ENCODE measurements around the gene SPTSSB. TPM values are rescaled to one million over a fixed set of nuclear protein-coding genes. Genes with fewer than 3 reads are reported as not detected.

The SPTSSB gene
- total RNA-seq, 2 experiments from 2014 or later: not detected

DNA sequence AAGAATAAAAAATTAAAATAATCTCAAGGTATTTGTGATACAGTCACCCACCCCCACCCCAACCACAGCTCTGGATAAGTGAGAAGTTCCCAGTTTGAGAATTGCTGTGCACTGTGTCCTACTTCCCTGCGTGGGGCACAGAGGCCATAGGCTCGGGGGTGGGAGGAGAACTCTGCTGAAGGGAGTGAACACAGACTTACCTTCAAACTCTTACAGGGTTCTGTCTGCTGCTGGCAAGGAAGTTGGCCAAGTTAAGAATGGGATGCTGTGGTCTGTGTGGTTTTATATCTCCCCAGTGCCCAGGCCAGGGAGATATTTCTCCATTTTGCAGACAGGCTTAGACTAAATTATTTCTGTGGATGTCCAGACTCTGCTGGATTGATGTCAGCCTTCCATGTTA, 37.6 kb downstream of the SPTSSB start:
- H3K27me3 Mint-ChIP-seq: peaks cover 18% of the 10 kb centered on the region
- ATAC-seq: no peak
- H3K9me3 Mint-ChIP-seq (ENCODE audit: low read depth): no peaks in the 10 kb centered on the region
- H3K4me1 Mint-ChIP-seq: no peaks in the 10 kb centered on the region
- CTCF ChIA-PET: no interaction called here
- H3K36me3 Mint-ChIP-seq (ENCODE audit: low read depth): no peaks in the 10 kb centered on the region
- DNase-seq: no peak
- POLR2A ChIA-PET: no interaction called here
- intact Hi-C loops (cut with DNase I, micrococcal nuclease): no loop called here
- no peak overlapping the region for H3K27ac Mint-ChIP-seq
- no peak overlapping the region for H3K4me3 Mint-ChIP-seq

DNA sequence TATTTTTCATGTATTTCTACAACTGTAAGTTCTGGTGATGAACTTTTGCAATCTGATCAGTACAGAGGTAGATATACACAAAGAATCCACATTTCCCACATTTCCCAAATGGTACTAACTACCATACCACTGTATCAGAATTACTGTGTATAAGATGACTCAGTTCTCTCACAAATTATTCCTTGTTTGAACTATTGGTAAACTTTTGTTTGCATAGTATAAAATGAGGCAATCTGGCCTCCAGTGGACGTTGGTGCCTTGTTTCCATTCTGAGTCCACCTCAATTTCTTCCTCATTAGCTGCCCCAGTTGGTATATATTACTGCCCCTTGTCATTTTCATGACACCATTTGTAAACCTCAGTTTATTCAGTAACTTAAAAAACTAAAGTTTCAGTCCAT, 38.5 kb downstream of the SPTSSB start:
- ChIA-PET CTCF (no interaction called here), POLR2A (no interaction called here)
- no peak overlapping the region for H3K27ac Mint-ChIP-seq
- H3K27me3 Mint-ChIP-seq: peaks cover 18% of the 10 kb centered on the region
- H3K9me3 Mint-ChIP-seq (ENCODE audit: low read depth): no peaks in the 10 kb centered on the region
- no peaks in the 10 kb centered on the region for H3K36me3 Mint-ChIP-seq (ENCODE audit: low read depth)
- H3K4me1 Mint-ChIP-seq: no peaks in the 10 kb centered on the region
- H3K4me3 Mint-ChIP-seq: no peak overlapping the region
- DNase-seq (no peak), ATAC-seq (no peak)
- intact Hi-C loops (cut with DNase I, micrococcal nuclease): no loop called here

- no peak overlapping the region for H3K27ac Mint-ChIP-seq
- DNase-seq (no peak), ATAC-seq (no peak)
- ChIA-PET CTCF (interaction anchor here (0.6 to 1.1 kb wide), 2 partner anchors 27 to 46 kb away, joined by 3 to 5 read pairs; partner anchors contain the start of gene SPTSSB), POLR2A (no interaction called here)
- no peaks in the 10 kb centered on the region for H3K36me3 Mint-ChIP-seq (ENCODE audit: low read depth)
- no peaks in the 10 kb centered on the region for H3K4me1 Mint-ChIP-seq
- intact Hi-C loops (cut with DNase I, micrococcal nuclease): no loop called here
- no peak overlapping the region for H3K4me3 Mint-ChIP-seq
- peaks cover 6% of the 10 kb centered on the region for H3K27me3 Mint-ChIP-seq
- peaks cover 12% of the 10 kb centered on the region for H3K9me3 Mint-ChIP-seq (ENCODE audit: low read depth)
Observed at GRCh38 chr3:161325059-161325458, 46.3 kb downstream of the SPTSSB start.

DNA sequence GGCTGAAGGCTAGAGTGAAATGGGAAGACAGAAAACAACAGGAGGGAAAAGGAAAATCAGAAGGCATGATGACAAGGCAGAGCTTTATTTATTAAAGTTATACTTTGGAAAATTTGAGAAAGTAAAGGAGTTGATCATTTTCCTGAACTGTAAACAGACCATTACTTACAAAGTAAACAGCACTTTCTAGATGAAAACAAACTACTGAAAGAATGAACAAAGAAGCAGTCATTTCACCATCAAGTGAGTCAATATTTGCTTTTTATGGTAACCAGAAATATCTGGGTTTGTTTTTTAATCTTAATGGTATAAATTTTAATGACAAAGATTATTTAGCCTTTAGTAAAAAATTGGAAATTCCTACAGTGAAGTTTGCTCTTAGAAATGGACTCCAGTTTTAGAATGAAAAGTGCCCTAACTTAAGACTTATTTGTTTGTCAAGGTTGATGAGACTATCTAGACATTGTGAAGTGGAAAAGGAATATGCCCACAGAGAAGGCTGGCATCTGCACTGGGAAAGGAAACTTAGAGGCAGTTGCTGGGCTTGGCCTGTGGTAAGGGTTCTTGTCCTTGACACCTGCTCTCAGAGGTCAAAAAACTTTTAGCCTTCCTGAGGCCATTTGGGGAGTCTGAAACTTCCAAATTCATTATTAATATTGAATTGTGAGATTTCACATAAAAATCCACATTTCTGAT, 47.2 kb downstream of the SPTSSB start:
- Mint-ChIP-seq H3K36me3 (ENCODE audit: low read depth) (no peaks in the 10 kb centered on the region), H3K9me3 (ENCODE audit: low read depth) (peaks cover 12% of the 10 kb centered on the region), H3K4me3 (no peak overlapping the region), H3K4me1 (no peaks in the 10 kb centered on the region), H3K27ac (no peak overlapping the region), H3K27me3 (peaks cover 3% of the 10 kb centered on the region)
- no peak for ATAC-seq
- intact Hi-C loops (cut with DNase I, micrococcal nuclease): no loop called here
- CTCF ChIA-PET: interaction anchor here (0.6 to 1.1 kb wide), 3 partner anchors 28 to 838 kb away, joined by 3 to 5 read pairs (median 3); partner anchors contain the start of gene SPTSSB
- no peak for DNase-seq
- POLR2A ChIA-PET: no interaction called here

DNA sequence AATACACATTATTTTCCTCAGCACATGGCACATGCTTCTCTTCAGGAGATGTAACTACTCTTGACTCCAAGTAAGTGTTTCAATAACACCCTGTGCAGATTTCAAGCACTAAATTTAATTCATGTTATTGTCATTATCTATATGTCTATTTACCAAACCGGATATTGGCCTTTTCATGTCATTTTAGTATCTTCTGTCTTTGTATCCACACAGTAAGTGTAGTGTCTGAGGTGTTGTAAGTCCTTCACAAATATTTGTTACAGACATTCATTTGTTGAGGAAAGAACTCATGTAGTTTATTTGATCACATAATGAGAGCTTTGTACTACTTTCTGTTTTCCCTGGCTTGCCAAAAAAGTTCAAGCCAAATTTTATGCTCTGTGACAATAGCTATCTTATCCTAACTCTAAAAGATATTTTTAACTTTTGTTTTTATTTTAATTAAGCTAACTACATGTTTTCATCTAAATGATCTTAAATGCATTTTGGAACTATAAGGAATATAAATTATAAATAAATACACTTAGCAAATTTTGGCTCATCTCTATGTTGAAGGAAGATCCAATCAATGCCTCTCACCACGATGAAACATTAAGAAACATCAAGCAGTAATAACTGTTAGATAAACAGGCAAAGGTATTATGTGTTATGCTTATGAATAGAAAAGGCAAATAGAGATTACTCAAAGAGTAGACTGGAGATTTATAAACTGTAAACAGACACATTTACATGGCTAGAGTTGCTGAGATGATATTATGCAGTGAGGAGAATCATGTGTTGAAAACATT, 48.3 kb downstream of the SPTSSB start:
- H3K36me3 Mint-ChIP-seq (ENCODE audit: low read depth): no peaks in the 10 kb centered on the region
- H3K9me3 Mint-ChIP-seq (ENCODE audit: low read depth): peaks cover 12% of the 10 kb centered on the region
- ATAC-seq (no peak), DNase-seq (no peak)
- intact Hi-C loops (cut with DNase I, micrococcal nuclease): no loop called here
- ChIA-PET POLR2A (no interaction called here), CTCF (no interaction called here)
- no peak overlapping the region for H3K27ac Mint-ChIP-seq
- H3K4me1 Mint-ChIP-seq: no peaks in the 10 kb centered on the region
- no peak overlapping the region for H3K4me3 Mint-ChIP-seq
- peaks cover 4% of the 10 kb centered on the region for H3K27me3 Mint-ChIP-seq

- H3K27me3 Mint-ChIP-seq: peaks cover 4% of the 10 kb centered on the region
- no peak for DNase-seq
- intact Hi-C loops (cut with DNase I, micrococcal nuclease): no loop called here
- CTCF ChIA-PET: interaction anchor here (1.3 to 1.6 kb wide), 2 partner anchors 12 to 14 kb away, joined by 4 to 5 read pairs; no protein-coding TSS in a partner anchor
- H3K36me3 Mint-ChIP-seq (ENCODE audit: low read depth): no peaks in the 10 kb centered on the region
- H3K4me1 Mint-ChIP-seq: peaks cover 4% of the 10 kb centered on the region
- H3K4me3 Mint-ChIP-seq: no peak overlapping the region
- H3K27ac Mint-ChIP-seq: no peak overlapping the region
- ATAC-seq: no peak
- peaks cover 4% of the 10 kb centered on the region for H3K9me3 Mint-ChIP-seq (ENCODE audit: low read depth)
- POLR2A ChIA-PET: no interaction called here
Observed at GRCh38 chr3:161320837-161321236, 50.5 kb downstream of the SPTSSB start.

GRCh38 chr3:161319867-161320266, 51.5 kb downstream of the SPTSSB start:
- Mint-ChIP-seq H3K4me1 (peaks cover 4% of the 10 kb centered on the region), H3K36me3 (ENCODE audit: low read depth) (no peaks in the 10 kb centered on the region), H3K27me3 (peaks cover 4% of the 10 kb centered on the region), H3K4me3 (no peak overlapping the region), H3K27ac (no peak overlapping the region), H3K9me3 (ENCODE audit: low read depth) (peaks cover 4% of the 10 kb centered on the region)
- ChIA-PET CTCF (interaction anchor here (1.7 kb wide), 1 partner anchor 25 kb away, joined by 4 read pairs; no protein-coding TSS in a partner anchor), POLR2A (no interaction called here)
- intact Hi-C loops (cut with DNase I, micrococcal nuclease): no loop called here
- no peak for DNase-seq
- no peak for ATAC-seq

DNA sequence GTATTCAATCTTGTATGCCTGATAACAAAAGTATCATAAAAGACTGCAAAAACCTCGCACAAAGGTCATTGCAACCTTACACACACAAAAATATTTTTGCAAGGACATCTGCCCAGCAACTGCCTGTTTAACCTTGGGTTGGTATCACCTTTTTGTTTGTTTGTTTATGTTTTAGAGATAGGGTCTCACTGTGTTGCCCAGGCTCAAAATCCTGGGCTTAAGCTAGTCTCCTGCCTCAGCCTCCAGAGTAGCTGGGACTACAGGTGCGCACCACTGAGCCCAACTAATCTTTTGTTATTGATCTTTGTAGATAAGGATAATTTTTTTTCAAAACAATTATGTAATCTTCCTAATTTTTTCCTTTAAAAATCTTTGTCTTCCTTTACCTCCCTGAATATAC, 54.2 kb downstream of the SPTSSB start:
- Mint-ChIP-seq H3K4me1 (peaks cover 25% of the 10 kb centered on the region), H3K9me3 (ENCODE audit: low read depth) (peaks cover 4% of the 10 kb centered on the region), H3K36me3 (ENCODE audit: low read depth) (no peaks in the 10 kb centered on the region), H3K4me3 (no peak overlapping the region), H3K27ac (no peak overlapping the region), H3K27me3 (peaks cover 4% of the 10 kb centered on the region)
- CTCF ChIA-PET: no interaction called here
- ATAC-seq (no peak), DNase-seq (no peak)
- intact Hi-C loops (cut with DNase I, micrococcal nuclease): no loop called here
- POLR2A ChIA-PET: interaction anchor here (0.6 kb wide), 1 partner anchor 619 kb away, joined by 5 read pairs; no protein-coding TSS in a partner anchor

GRCh38 chr3:161316006-161316689, 55.2 kb downstream of the SPTSSB start:
- intact Hi-C loops (cut with DNase I, micrococcal nuclease): no loop called here
- peaks cover 4% of the 10 kb centered on the region for H3K27me3 Mint-ChIP-seq
- peaks cover 34% of the 10 kb centered on the region for H3K4me1 Mint-ChIP-seq
- CTCF ChIA-PET: no interaction called here
- DNase-seq (no peak), ATAC-seq (no peak)
- POLR2A ChIA-PET: no interaction called here
- no peak overlapping the region for H3K4me3 Mint-ChIP-seq
- peaks cover 4% of the 10 kb centered on the region for H3K9me3 Mint-ChIP-seq (ENCODE audit: low read depth)
- H3K27ac Mint-ChIP-seq: no peak overlapping the region
- H3K36me3 Mint-ChIP-seq (ENCODE audit: low read depth): no peaks in the 10 kb centered on the region

DNA sequence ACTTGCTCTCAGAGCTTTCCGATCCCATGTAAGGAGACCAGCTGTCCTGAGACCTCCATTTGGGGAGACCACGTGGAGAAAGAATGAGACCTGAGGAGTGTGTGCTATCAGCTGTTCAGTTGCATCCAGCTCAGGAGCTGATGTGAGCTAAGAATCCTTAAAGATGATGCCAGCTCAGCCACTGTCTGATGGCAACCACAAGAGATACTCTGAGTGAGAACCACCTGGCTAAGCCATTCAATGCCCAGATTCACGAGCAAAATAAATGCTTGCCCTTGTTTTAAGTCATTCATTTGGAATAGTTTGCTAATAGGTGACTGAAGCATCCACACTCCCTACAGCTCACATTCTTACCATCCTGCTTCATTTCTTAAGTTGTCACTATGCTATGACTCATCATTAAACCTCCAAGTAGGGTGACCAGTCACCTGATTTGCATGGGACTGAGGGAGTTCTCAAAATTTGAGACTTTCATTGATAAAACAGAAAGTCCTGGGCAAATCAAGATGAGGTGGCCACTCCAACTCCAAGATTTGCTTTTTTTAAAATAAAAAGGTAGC, 56.4 kb downstream of the SPTSSB start:
- H3K9me3 Mint-ChIP-seq (ENCODE audit: low read depth): no peaks in the 10 kb centered on the region
- H3K36me3 Mint-ChIP-seq (ENCODE audit: low read depth): no peaks in the 10 kb centered on the region
- H3K4me1 Mint-ChIP-seq: peaks cover 46% of the 10 kb centered on the region
- no peak for ATAC-seq
- no peak overlapping the region for H3K4me3 Mint-ChIP-seq
- ChIA-PET CTCF (interaction anchor here (0.9 to 2.1 kb wide), 3 partner anchors 8 to 43 kb away, joined by 3 to 11 read pairs (median 3); no protein-coding TSS in a partner anchor), POLR2A (interaction anchor here (0.6 to 0.8 kb wide), 2 partner anchors 24 to 710 kb away, joined by 3 read pairs; no protein-coding TSS in a partner anchor)
- H3K27ac Mint-ChIP-seq: no peak overlapping the region
- intact Hi-C loops (cut with DNase I, micrococcal nuclease): loop anchor here in 1 of 2 experiments (5.0 kb wide), 1 partner anchor 92 kb away; no protein-coding TSS in a partner anchor
- DNase-seq: no peak
- peaks cover 4% of the 10 kb centered on the region for H3K27me3 Mint-ChIP-seq

Data from activated CD4-positive, alpha-beta T cell treated with anti-CD3 and anti-CD28 coated beads for 36 hours (primary cell).